GM12875 (cell line): ENCODE data around the gene PSMD1.

Experiments used
- H3K4me3 ChIP-seq: one replicate; pipeline ENCODE4 v1.5.1; 2011; ENCODE audit warnings: low read depth, low read length, control low read depth
- CTCF ChIP-seq: IDR thresholded peaks from 2 replicates; pipeline ENCODE4 v1.5.1; 2011; ENCODE audit warnings: low read depth, mild to moderate bottlenecking, control low read depth, inconsistent platforms, low read length, moderate library complexity, borderline replicate concordance; ENCODE audit not compliant: insufficient read depth

The PSMD1 gene

GRCh38 chr2:231198291-231199173 lies 141.9 kb downstream of the PSMD1 start, which contains the start of gene ARMC9:
TSS of gene ARMC9 (plus strand) at chr2:231198631. CDS start at chr2:231206239, 7,608 bp downstream.
- TF ChIP-seq CTCF, result no peak
- peak within 1 kb of the TSS; percentile 70 for H3K4me3 ChIP-seq

GRCh38 chr2:231199219-231199618 lies 142.6 kb downstream of the PSMD1 start:
- peak overlapping the region; percentile 70 for H3K4me3 ChIP-seq
- TF ChIP-seq CTCF, result no peak

GRCh38 chr2:231200805-231201474 lies 144.3 kb downstream of the PSMD1 start:
- no peak overlapping the region for H3K4me3 ChIP-seq
- no peak for TF ChIP-seq CTCF

- no peak overlapping the region for H3K4me3 ChIP-seq
- TF ChIP-seq CTCF, result no peak
Observed at GRCh38 chr2:231201475-231201814, 144.8 kb downstream of the PSMD1 start.

GRCh38 chr2:231203087-231203486 lies 146.4 kb downstream of the PSMD1 start:
- H3K4me3 ChIP-seq, result no peak overlapping the region
- TF ChIP-seq CTCF, result no peak

- H3K4me3 ChIP-seq, result no peak overlapping the region
- TF ChIP-seq CTCF, result no peak
Observed at GRCh38 chr2:231204146-231204545, 147.5 kb downstream of the PSMD1 start.
